Muscle layer of duodenum (tissue), 2 donors: ENCODE measurements around the gene SF3B6.
"Not testable (repeated sequence)": the region's sequence is repeated elsewhere in the genome, so short reads cannot be mapped to it uniquely, and the experiment has no call there.

ENCODE experiments used
- H3K27ac ChIP-seq: one replicate; pipeline ENCODE4 v1.7.0; 2013; ENCODE audit warnings: mild to moderate bottlenecking, low read length
- H3K27me3 ChIP-seq: one replicate; pipeline ENCODE4 v1.7.0; 2013; ENCODE audit warnings: low read depth, mild to moderate bottlenecking, control low read depth, low read length
- H3K36me3 ChIP-seq, 2 donors: one replicate each; pipeline ENCODE4 v1.7.0; 2013; ENCODE audit warnings: low read length in 2 of 2, control low read depth in 1 of 2, mild to moderate bottlenecking in 1 of 2; ENCODE audit not compliant: insufficient read depth in 2 of 2, control insufficient read depth in 1 of 2
- H3K4me1 ChIP-seq, 2 donors: one replicate each; pipeline ENCODE4 v1.7.0; 2013; ENCODE audit warnings: low read length in 2 of 2, mild to moderate bottlenecking in 2 of 2, control low read depth in 1 of 2, moderate library complexity in 1 of 2; ENCODE audit not compliant: insufficient read depth in 2 of 2, control insufficient read depth in 1 of 2
- H3K4me3 ChIP-seq, 2 donors: one replicate each; pipeline ENCODE4 v1.7.0; 2013; ENCODE audit warnings: low read length in 2 of 2, low read depth in 1 of 2, mild to moderate bottlenecking in 1 of 2
- H3K9me3 ChIP-seq, 2 donors: one replicate each; pipeline ENCODE4 v1.7.0; 2013; ENCODE audit warnings: low read length in 2 of 2, control low read depth in 1 of 2, mild to moderate bottlenecking in 1 of 2; ENCODE audit not compliant: control insufficient read depth in 1 of 2
- donor health status: healthy.

Gene SF3B6

GRCh38 chr2:24110660-24111303 is 34.7 kb upstream of the SF3B6 start:
- Histone ChIP-seq H3K9me3 (peaks cover 0 to 7% of the 10 kb centered on the region in 2 donors), H3K36me3 (peaks cover 0 to 16% of the 10 kb centered on the region in 2 donors), H3K4me1 (no peaks in the 10 kb centered on the region), H3K27me3 (no peaks in the 10 kb centered on the region), H3K4me3 (no peak overlapping the region), H3K27ac (no peak overlapping the region)

- not testable (repeated sequence) for H3K9me3 ChIP-seq, H3K27ac ChIP-seq, H3K27me3 ChIP-seq, H3K36me3 ChIP-seq, H3K4me3 ChIP-seq, H3K4me1 ChIP-seq
Observed at GRCh38 chr2:24109431-24109830, 33.3 kb upstream of the SF3B6 start.

GRCh38 chr2:24107336-24107735 is 31.2 kb upstream of the SF3B6 start:
- no peak overlapping the region for H3K27ac ChIP-seq
- H3K4me1 ChIP-seq = no peaks in the 10 kb centered on the region
- no peaks in the 10 kb centered on the region for H3K9me3 ChIP-seq
- peaks cover 0 to 10% of the 10 kb centered on the region in 2 donors for H3K36me3 ChIP-seq
- H3K4me3 ChIP-seq = no peak overlapping the region
- H3K27me3 ChIP-seq = no peaks in the 10 kb centered on the region

GRCh38 chr2:24106786-24107185 is 30.7 kb upstream of the SF3B6 start:
- Histone ChIP-seq H3K4me1 (no peaks in the 10 kb centered on the region), H3K36me3 (peaks cover 0 to 10% of the 10 kb centered on the region in 2 donors), H3K27ac (no peak overlapping the region), H3K27me3 (no peaks in the 10 kb centered on the region), H3K4me3 (no peak overlapping the region), H3K9me3 (no peaks in the 10 kb centered on the region)

- Histone ChIP-seq H3K27me3 (no peaks in the 10 kb centered on the region), H3K27ac (no peak overlapping the region), H3K36me3 (peaks cover 0 to 10% of the 10 kb centered on the region in 2 donors), H3K4me1 (no peaks in the 10 kb centered on the region), H3K4me3 (no peak overlapping the region), H3K9me3 (peaks cover 0 to under 1% of the 10 kb centered on the region in 2 donors)
Observed at GRCh38 chr2:24105816-24106215, 29.7 kb upstream of the SF3B6 start.

GRCh38 chr2:24104906-24105305 is 28.8 kb upstream of the SF3B6 start:
- no peak overlapping the region for H3K4me3 ChIP-seq
- H3K4me1 ChIP-seq = no peaks in the 10 kb centered on the region
- no peak overlapping the region for H3K27ac ChIP-seq
- no peaks in the 10 kb centered on the region for H3K27me3 ChIP-seq
- H3K36me3 ChIP-seq = peaks cover 0 to 10% of the 10 kb centered on the region in 2 donors
- peaks cover 0 to 2% of the 10 kb centered on the region in 2 donors for H3K9me3 ChIP-seq

GRCh38 chr2:24104110-24104650 is 28.1 kb upstream of the SF3B6 start:
- no peak overlapping the region for H3K27ac ChIP-seq
- peaks cover 0 to 2% of the 10 kb centered on the region in 2 donors for H3K9me3 ChIP-seq
- H3K27me3 ChIP-seq = no peaks in the 10 kb centered on the region
- H3K4me3 ChIP-seq = no peak overlapping the region
- H3K4me1 ChIP-seq = no peaks in the 10 kb centered on the region
- peaks cover 0 to 10% of the 10 kb centered on the region in 2 donors for H3K36me3 ChIP-seq

GRCh38 chr2:24102677-24103076 is 26.6 kb upstream of the SF3B6 start:
- Histone ChIP-seq H3K27me3 (no peaks in the 10 kb centered on the region), H3K27ac (no peak overlapping the region), H3K4me1 (no peaks in the 10 kb centered on the region), H3K4me3 (no peak overlapping the region), H3K36me3 (peaks cover 0 to 10% of the 10 kb centered on the region in 2 donors), H3K9me3 (peaks cover 0 to 2% of the 10 kb centered on the region in 2 donors)

- H3K4me1 ChIP-seq = no peaks in the 10 kb centered on the region
- H3K4me3 ChIP-seq = no peak overlapping the region
- no peaks in the 10 kb centered on the region for H3K27me3 ChIP-seq
- peaks cover 0 to 2% of the 10 kb centered on the region in 2 donors for H3K9me3 ChIP-seq
- H3K27ac ChIP-seq = no peak overlapping the region
- H3K36me3 ChIP-seq = peaks cover 0 to 10% of the 10 kb centered on the region in 2 donors
Observed at GRCh38 chr2:24101992-24102391, 25.9 kb upstream of the SF3B6 start.

GRCh38 chr2:24100732-24101131 is 24.6 kb upstream of the SF3B6 start:
- not testable (repeated sequence) for H3K9me3 ChIP-seq, H3K27me3 ChIP-seq, H3K27ac ChIP-seq, H3K4me1 ChIP-seq, H3K4me3 ChIP-seq
- peaks cover 0 to 17% of the 10 kb centered on the region in 2 donors for H3K36me3 ChIP-seq

- not testable (repeated sequence) for H3K4me1 ChIP-seq
Observed at GRCh38 chr2:24095171-24095677, 19.1 kb upstream of the SF3B6 start.

GRCh38 chr2:24093270-24093669 is 17.1 kb upstream of the SF3B6 start:
- H3K27me3 ChIP-seq, H3K4me1 ChIP-seq, H3K27ac ChIP-seq, H3K9me3 ChIP-seq, H3K4me3 ChIP-seq: not testable (repeated sequence)
- peaks cover 0 to 17% of the 10 kb centered on the region in 2 donors for H3K36me3 ChIP-seq

More at GRCh38 chr2:24095171-24095677, 19.1 kb upstream of the SF3B6 start:
- H3K9me3 ChIP-seq, H3K4me3 ChIP-seq, H3K27me3 ChIP-seq, H3K27ac ChIP-seq: not testable (repeated sequence)
- H3K36me3 ChIP-seq = peaks cover 0 to 17% of the 10 kb centered on the region in 2 donors
